H1 (cell line): Measurements from ENCODE around the gene OR13C5. TPM values are rescaled to one million over a fixed set of nuclear protein-coding genes. Genes with fewer than 3 reads are reported as not detected.

Source experiments
- CTCF ChIA-PET: fragments of 300-600 bp; sonication (Branson Sonifier 250); formaldehyde crosslinking; loops from one replicate; lab custom pipeline; 2021; ENCODE audit not compliant: partially characterized antibody; lab: Charles Lee
- POLR2A ChIA-PET: fragments of 300-600 bp; sonication (Branson Sonifier 250); formaldehyde crosslinking; loops from one replicate; lab custom pipeline; 2021; ENCODE audit warnings: inconsistent platforms; ENCODE audit not compliant: partially characterized antibody; lab: Charles Lee
- DNase-seq, 2 experiments: peaks; one replicate each; pipeline versions ENCODE4 v3.0.0 to v3.0.0-alpha.2; 2010 to 2022; ENCODE audit warnings: low spot score in 2 of 2, low read depth in 1 of 2, mixed read lengths in 1 of 2
- FAIRE-seq: peaks from 2 replicates; lab custom pipeline; 2011; peaks lifted over from hg19 to GRCh38; lab: Jason Lieb, UNC
- H2AFZ ChIP-seq: 2 replicates; pipeline ENCODE4 v1.8.1; 2012; ENCODE audit warnings: low read length, inconsistent platforms
- H2AK5ac ChIP-seq: 2 replicates; pipeline ENCODE4 v1.6.1; 2013; ENCODE audit warnings: low read depth, low read length
- H2BK120ac ChIP-seq: replicated peaks from 2 replicates; pipeline ENCODE3; 2013; ENCODE audit warnings: low read depth, low read length, inconsistent platforms
- H2BK12ac ChIP-seq: 2 replicates; pipeline ENCODE4 v1.6.1; 2013; ENCODE audit warnings: low read depth, low read length
- H2BK15ac ChIP-seq: 2 replicates; pipeline ENCODE4 v1.6.1; 2013; ENCODE audit warnings: low read length
- H2BK20ac ChIP-seq: 2 replicates; pipeline ENCODE4 v1.6.1; 2013; ENCODE audit warnings: low read length
- H2BK5ac ChIP-seq: 2 replicates; pipeline ENCODE4 v1.6.1; 2013; ENCODE audit warnings: low read depth, low read length
- H3K14ac ChIP-seq: 2 replicates; pipeline ENCODE4 v1.6.1; 2013; ENCODE audit warnings: inconsistent platforms; ENCODE audit not compliant: insufficient read length
- H3K18ac ChIP-seq: 2 replicates; pipeline ENCODE4 v1.6.1; 2013; ENCODE audit warnings: low read length; ENCODE audit errors: extremely low read depth
- H3K23ac ChIP-seq: 2 replicates; pipeline ENCODE4 v1.6.1; 2013; ENCODE audit warnings: inconsistent platforms; ENCODE audit not compliant: insufficient read length
- H3K23me2 ChIP-seq: 2 replicates; pipeline ENCODE4 v1.6.1; 2013; ENCODE audit warnings: low read depth, low read length
- H3K27ac ChIP-seq: 2 replicates; pipeline ENCODE4 v1.6.1; 2011; ENCODE audit warnings: low read depth, low read length, inconsistent platforms
- H3K27me3 ChIP-seq, 4 experiments: replicated peaks in 1 of 4; 1 replicate in 1 of 4; 2 replicates in 3 of 4; pipeline versions ENCODE4 v1.6.1 to v1.8.1; 2011 to 2013; ENCODE audit warnings: low read length in 3 of 4, mild to moderate bottlenecking in 3 of 4, inconsistent platforms in 2 of 4, mixed read lengths in 2 of 4, moderate library complexity in 1 of 4; ENCODE audit not compliant: control insufficient read depth in 3 of 4, insufficient read depth in 3 of 4; ENCODE audit errors: extremely low read depth in 1 of 4
- H3K36me3 ChIP-seq, 4 experiments: 2 replicates each; pipeline versions ENCODE4 v1.6.1 to v1.8.1; 2011 to 2013; ENCODE audit warnings: mild to moderate bottlenecking in 4 of 4, low read length in 3 of 4, moderate library complexity in 2 of 4, control low read depth in 1 of 4, inconsistent platforms in 1 of 4; ENCODE audit not compliant: insufficient read depth in 4 of 4, control insufficient read depth in 2 of 4
- H3K4ac ChIP-seq: replicated peaks from 2 replicates; pipeline ENCODE3; 2013; ENCODE audit warnings: low read length, low read depth, mixed read lengths, inconsistent platforms; ENCODE audit not compliant: insufficient read length
- H3K4me1 ChIP-seq, 4 experiments: replicated peaks in 1 of 4; 1 replicate in 1 of 4; 2 replicates in 3 of 4; pipeline versions ENCODE4 v1.6.1 to v1.8.1; 2011 to 2013; ENCODE audit warnings: low read length in 3 of 4, inconsistent platforms in 2 of 4, mixed read lengths in 1 of 4; ENCODE audit not compliant: insufficient read depth in 4 of 4, control insufficient read depth in 3 of 4
- H3K4me2 ChIP-seq, 2 experiments: 2 replicates each; pipeline versions ENCODE4 v1.6.1 to v1.8.1; 2011 to 2013; ENCODE audit warnings: low read depth in 2 of 2, low read length in 2 of 2, control low read depth in 1 of 2, inconsistent platforms in 1 of 2, mild to moderate bottlenecking in 1 of 2; ENCODE audit not compliant: insufficient read depth in 1 of 2
- H3K4me3 ChIP-seq, 4 experiments: fragments of 200-600, 300-600 bp in 1 of 4; sonication (generic), shearing (Covaris generic), sonication (Bioruptor Twin) in 1 of 4; 2 replicates each; pipeline versions ENCODE4 v1.5.1 to v1.8.1; 2011 to 2016; ENCODE audit warnings: low read length in 4 of 4, low read depth in 3 of 4, control low read depth in 2 of 4, inconsistent platforms in 2 of 4, mild to moderate bottlenecking in 2 of 4, mixed read lengths in 1 of 4, moderate library complexity in 1 of 4; ENCODE audit not compliant: insufficient read depth in 2 of 4; ENCODE audit errors: extremely low read depth in 1 of 4
- H3K56ac ChIP-seq: replicated peaks from 2 replicates; pipeline ENCODE3; 2013; ENCODE audit warnings: low read depth, mild to moderate bottlenecking, mixed read lengths, low read length, inconsistent platforms; ENCODE audit not compliant: insufficient read length
- H3K79me1 ChIP-seq: 2 replicates; pipeline ENCODE4 v1.6.1; 2013; ENCODE audit warnings: low read depth, low read length, control low read depth
- H3K79me2 ChIP-seq, 2 experiments: 2 replicates each; pipeline versions ENCODE4 v1.6.1 to v1.8.1; 2012 to 2013; ENCODE audit warnings: low read length in 2 of 2, mild to moderate bottlenecking in 2 of 2, inconsistent platforms in 1 of 2; ENCODE audit not compliant: insufficient read depth in 2 of 2, control insufficient read depth in 1 of 2
- H3K9ac ChIP-seq, 4 experiments: replicated peaks in 1 of 4; 1 replicate in 1 of 4; 2 replicates in 3 of 4; pipeline versions ENCODE4 v1.6.1 to v1.8.1; 2011 to 2013; ENCODE audit warnings: low read depth in 3 of 4, low read length in 3 of 4, control low read depth in 2 of 4, mild to moderate bottlenecking in 2 of 4, moderate library complexity in 2 of 4, inconsistent platforms in 1 of 4; ENCODE audit errors: extremely low read depth in 1 of 4
- H3K9me3 ChIP-seq, 2 experiments: 2 replicates each; pipeline versions ENCODE4 v1.6.1 to v1.8.1; 2012 to 2013; ENCODE audit warnings: mild to moderate bottlenecking in 2 of 2, moderate library complexity in 2 of 2, control low read depth in 1 of 2, inconsistent platforms in 1 of 2, low read depth in 1 of 2, low read length in 1 of 2, mixed read lengths in 1 of 2; ENCODE audit not compliant: insufficient read depth in 2 of 2
- H4K20me1 ChIP-seq, 2 experiments: replicated peaks in 1 of 2; 2 replicates each; pipeline versions ENCODE3 to v1.8.1; 2011 to 2013; ENCODE audit warnings: inconsistent platforms in 2 of 2, low read length in 2 of 2, mild to moderate bottlenecking in 1 of 2; ENCODE audit not compliant: insufficient read depth in 2 of 2, control insufficient read depth in 1 of 2
- H4K5ac ChIP-seq: 2 replicates; pipeline ENCODE4 v1.6.1; 2013; ENCODE audit warnings: low read length, low read depth, mixed read lengths, inconsistent platforms; ENCODE audit not compliant: insufficient read length
- H4K8ac ChIP-seq: 2 replicates; pipeline ENCODE4 v1.8.0; 2013; ENCODE audit warnings: mild to moderate bottlenecking, moderate library complexity, low read length, inconsistent platforms; ENCODE audit not compliant: insufficient read depth; ENCODE audit errors: extremely low read depth
- H4K91ac ChIP-seq: replicated peaks from 2 replicates; pipeline ENCODE3; 2013; ENCODE audit warnings: low read length, mixed read lengths, inconsistent platforms; ENCODE audit not compliant: insufficient read length
- CBX5 ChIP-seq: fragments of 300-800, 300-1000 bp; sonication (generic); IDR thresholded peaks from 2 replicates; pipeline ENCODE4 v1.7.1; 2016; ENCODE audit warnings: antibody characterized with exemption, low read length, low read depth
- CHD2 ChIP-seq: IDR thresholded peaks from 2 replicates; pipeline ENCODE4 v1.6.1; 2012; ENCODE audit warnings: low read length, improper control_type of control experiment
- KDM4A ChIP-seq: IDR thresholded peaks from one replicate; pipeline ENCODE4 v1.7.1; 2012; ENCODE audit warnings: low read depth, mild to moderate bottlenecking, moderate library complexity, low read length, inconsistent platforms; ENCODE audit not compliant: severe bottlenecking
- SP1 ChIP-seq: IDR thresholded peaks from 2 replicates; pipeline ENCODE4 v1.6.1; 2011; ENCODE audit warnings: low read depth, low read length
- WGBS, 2 experiments: shearing (Covaris generic) in 1 of 2; methylation state at CpG; one replicate each; pipeline versions ENCODE4 v1.1.6 to v1.1.7; 2013 to 2015; ENCODE audit warnings: low lambda C conversion rate in 2 of 2, mixed read lengths in 2 of 2, inconsistent platforms in 1 of 2, low coverage in 1 of 2, missing lambda C conversion rate in 1 of 2; ENCODE audit not compliant: insufficient replicate concordance in 2 of 2, insufficient coverage in 1 of 2, insufficient read length in 1 of 2; ENCODE audit errors: extremely low coverage in 1 of 2, missing lambda C conversion rate in 1 of 2; 5-methylcytosine and 5-hydroxymethylcytosine counted together
- polyA plus RNA-seq, 7 experiments: library from polyadenylated mRNA; depleted of rRNA in 3 of 7; stranded (reverse) in 5 of 7; unstranded in 2 of 7; fragments of >200 nt in 5 of 7; fragments of 200-250 nt in 2 of 7; gene quantifications; 1 replicate in 5 of 7; 2 replicates in 1 of 7; 4 replicates in 1 of 7; pipeline versions ENCODE4 v1.2.1 to v1.2.3, GENCODE V29; 2011 to 2013; ENCODE audit warnings: missing spikeins in 2 of 7, mixed read lengths in 2 of 7
- total RNA-seq: library from RNA; stranded (reverse); fragmentation: NEBNext Ultra II Directional; extraction: Animal tissue kit (Norgen Biotek cat#: 25700); gene quantifications from 2 replicates; pipeline ENCODE4 v1.2.1, GENCODE V29; 2021
- TF ChIP-seq, protein P1 (sequence below): IDR thresholded peaks from 2 replicates; pipeline ENCODE4 v1.6.1; 2011; ENCODE audit warnings: low read depth, mild to moderate bottlenecking, low read length; ENCODE audit not compliant: insufficient read depth

OR13C5 gene
- total and polyA plus RNA-seq, 2 of the 8 experiments (the other 6 are each of a cell fraction or from before 2014, with no cell fraction given) = not detected

DNA sequence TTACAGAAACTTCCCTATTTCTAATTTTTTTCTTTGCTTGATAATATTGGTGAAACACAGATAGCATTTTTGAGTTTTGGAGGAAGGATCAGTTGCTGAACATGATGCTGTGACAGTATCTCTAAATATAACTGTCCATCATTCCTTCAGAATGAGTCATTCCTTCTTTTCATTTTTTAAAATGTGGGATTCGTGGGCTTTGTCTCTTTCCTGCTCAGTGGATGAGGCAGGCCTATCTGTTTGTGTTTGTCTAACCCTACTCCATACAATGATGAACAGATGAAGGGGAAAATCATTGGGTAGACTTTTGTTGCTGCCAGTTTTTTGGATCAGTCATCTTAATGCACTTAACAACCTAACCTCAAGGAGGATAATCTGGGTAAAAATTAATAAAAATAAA is 46.0 kb downstream of the OR13C5 start:
- FAIRE-seq (no peak), DNase-seq (no peak)
- Histone ChIP-seq H2BK15ac (no peak overlapping the region), H3K27me3 (no peaks in the 10 kb centered on the region), H2BK5ac (no peak overlapping the region), H3K4me2 (no peak overlapping the region), H4K91ac (no peak overlapping the region), H3K56ac (no peak overlapping the region), H3K4ac (no peak overlapping the region), H2BK120ac (no peak overlapping the region), H4K8ac (no peak overlapping the region), H3K79me2 (no peaks in the 10 kb centered on the region), H3K79me1 (no peaks in the 10 kb centered on the region), H3K4me1 (no peaks in the 10 kb centered on the region), H3K23me2 (no peaks in the 10 kb centered on the region), H4K20me1 (no peaks in the 10 kb centered on the region), H3K23ac (no peak overlapping the region), H2BK12ac (no peak overlapping the region), H3K36me3 (no peaks in the 10 kb centered on the region), H3K14ac (no peak overlapping the region), H2AFZ (no peak overlapping the region), H3K9me3 (no peaks in the 10 kb centered on the region), H4K5ac (no peak overlapping the region), H3K18ac (no peak overlapping the region), H3K4me3 (no peak overlapping the region), H2AK5ac (no peak overlapping the region), H2BK20ac (no peak overlapping the region), H3K9ac (no peak overlapping the region), H3K27ac (no peak overlapping the region)
- ChIA-PET POLR2A (no interaction called here), CTCF (no interaction called here)
- TF ChIP-seq, protein P1, sequence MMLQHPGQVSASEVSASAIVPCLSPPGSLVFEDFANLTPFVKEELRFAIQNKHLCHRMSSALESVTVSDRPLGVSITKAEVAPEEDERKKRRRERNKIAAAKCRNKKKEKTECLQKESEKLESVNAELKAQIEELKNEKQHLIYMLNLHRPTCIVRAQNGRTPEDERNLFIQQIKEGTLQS = no peak
- TF ChIP-seq CHD2 = no peak
- TF ChIP-seq SP1 = no peak
- no peak for TF ChIP-seq CBX5
- TF ChIP-seq KDM4A = no peak
- WGBS, 2 experiments = 87% methylated on average over 1 of the region's 1 CpG; no CpG with 5 or more reads in 1 of the 2 experiments
